Stimulated activated CD4-positive, alpha-beta T cell treated with anti-CD3 and anti-CD28 coated beads, TNF-alpha, amount 100 ng/mL, for 1 hour (primary cell): ENCODE results near the gene TSPAN9.

Experiments
- DNase-seq, 3 donors: peaks; one replicate each; pipeline ENCODE4 v3.0.0-alpha.2; 2020; ENCODE audit warnings: low read depth in 3 of 3, low spot score in 1 of 3

TSPAN9 gene

GRCh38 chr12:3220382-3221321 is 143.5 kb downstream of the TSPAN9 start:
- DNase-seq, result no peak

GRCh38 chr12:3222306-3222705 is 145.1 kb downstream of the TSPAN9 start:
- DNase-seq, result no peak

GRCh38 chr12:3222979-3223378 is 145.8 kb downstream of the TSPAN9 start:
- no peak for DNase-seq

- no peak for DNase-seq
Measured at GRCh38 chr12:3223601-3224529, 146.7 kb downstream of the TSPAN9 start.

- DNase-seq, result no peak
Measured at GRCh38 chr12:3224530-3224903, 147.3 kb downstream of the TSPAN9 start.

- no peak for DNase-seq
Measured at GRCh38 chr12:3225154-3225795, 148.1 kb downstream of the TSPAN9 start.

- DNase-seq, result no peak
Measured at GRCh38 chr12:3225796-3226180, 148.6 kb downstream of the TSPAN9 start.

- DNase-seq, result no peak
Measured at GRCh38 chr12:3226264-3226663, 149.1 kb downstream of the TSPAN9 start.

GRCh38 chr12:3227076-3227975 is 150.1 kb downstream of the TSPAN9 start:
- DNase-seq, result no peak

GRCh38 chr12:3228552-3228951 is 151.4 kb downstream of the TSPAN9 start:
- no peak for DNase-seq

GRCh38 chr12:3229577-3229976 is 152.4 kb downstream of the TSPAN9 start:
- DNase-seq, result no peak

GRCh38 chr12:3230758-3231375 is 153.7 kb downstream of the TSPAN9 start:
- no peak for DNase-seq

- DNase-seq, result no peak
Measured at GRCh38 chr12:3231399-3231876, 154.3 kb downstream of the TSPAN9 start.

- DNase-seq, result no peak
Measured at GRCh38 chr12:3233797-3234196, 156.6 kb downstream of the TSPAN9 start.

GRCh38 chr12:3236345-3237187 is 159.4 kb downstream of the TSPAN9 start:
- no peak for DNase-seq

- DNase-seq, result no peak
Measured at GRCh38 chr12:3238196-3238595, 161.0 kb downstream of the TSPAN9 start.

- DNase-seq, result no peak
Measured at GRCh38 chr12:3241621-3242020, 164.4 kb downstream of the TSPAN9 start.

- DNase-seq, result no peak
Measured at GRCh38 chr12:3242199-3242863, 165.2 kb downstream of the TSPAN9 start.
